ENCODE results near the gene NRN1L.
"Not testable (repeated sequence)": the region's sequence is repeated elsewhere in the genome, so short reads cannot be mapped to it uniquely, and the experiment has no call there.

NRN1L gene

DNA sequence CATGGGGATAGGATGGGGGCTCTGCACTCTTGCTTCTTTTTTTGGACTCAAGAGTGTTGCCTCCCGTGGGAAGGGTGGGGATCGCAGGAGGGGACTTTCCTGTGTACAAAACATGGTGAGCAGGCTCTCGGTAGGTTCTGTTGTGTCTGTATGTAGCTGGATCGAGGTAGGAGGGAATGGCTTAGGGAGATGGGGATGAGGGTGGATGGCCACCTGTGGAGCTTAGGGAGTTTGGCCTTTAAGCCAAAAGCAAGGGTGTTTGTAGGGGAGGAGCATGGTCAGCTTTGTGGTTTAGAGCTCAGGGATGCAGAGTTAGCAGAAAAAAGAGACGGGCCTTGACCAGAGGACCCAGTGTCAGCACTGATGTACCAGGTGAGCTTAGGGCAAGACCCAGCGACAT, 22.8 kb upstream of the NRN1L start:
- no peak for DNase-seq

DNA sequence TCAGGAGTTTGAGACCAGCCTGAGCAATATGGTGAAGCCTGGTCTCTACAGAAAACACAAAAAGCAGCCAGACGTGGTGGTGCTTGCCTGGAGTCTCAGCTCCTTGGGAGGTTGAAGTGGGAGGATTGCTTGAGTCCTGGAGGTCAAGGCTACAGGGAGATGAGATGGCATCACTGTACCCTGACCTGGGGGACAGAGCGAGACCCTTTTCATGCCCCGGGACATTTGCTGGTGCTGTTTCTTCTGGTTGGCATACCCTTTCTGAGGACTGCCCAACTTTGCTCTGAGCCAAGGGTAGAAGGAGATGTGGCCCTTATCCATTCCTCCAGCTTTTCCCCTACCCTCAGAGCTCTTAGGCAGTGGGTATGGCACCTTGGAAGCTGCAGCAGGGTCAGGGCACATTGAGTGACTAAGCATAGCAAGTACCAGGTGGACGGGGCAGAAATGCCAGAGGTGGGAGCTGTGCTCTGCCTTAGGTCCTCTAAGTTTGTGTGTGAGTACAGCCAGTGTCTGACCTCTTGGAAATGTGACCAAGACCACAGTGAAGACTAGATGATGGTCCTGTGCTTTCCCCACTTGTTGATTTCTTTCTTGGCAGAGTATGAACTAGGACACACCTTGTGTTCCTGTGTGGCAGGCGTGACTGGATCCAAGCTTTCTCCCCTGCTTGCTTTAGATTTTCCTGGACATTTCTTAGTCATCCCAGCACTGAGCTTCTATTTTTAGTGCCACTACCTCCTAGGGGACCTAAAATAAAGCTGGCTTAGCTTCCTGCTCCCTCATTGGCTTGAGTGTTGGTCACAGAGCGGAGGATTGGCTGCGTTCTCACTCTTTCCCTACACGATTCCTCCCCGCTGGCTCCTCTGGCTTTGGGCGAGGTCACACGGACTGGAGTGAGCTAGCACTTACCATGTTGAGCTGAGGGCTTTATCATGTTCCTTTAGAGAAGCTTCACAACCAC, 21.8 kb upstream of the NRN1L start:
- DNase-seq = no peak

DNA sequence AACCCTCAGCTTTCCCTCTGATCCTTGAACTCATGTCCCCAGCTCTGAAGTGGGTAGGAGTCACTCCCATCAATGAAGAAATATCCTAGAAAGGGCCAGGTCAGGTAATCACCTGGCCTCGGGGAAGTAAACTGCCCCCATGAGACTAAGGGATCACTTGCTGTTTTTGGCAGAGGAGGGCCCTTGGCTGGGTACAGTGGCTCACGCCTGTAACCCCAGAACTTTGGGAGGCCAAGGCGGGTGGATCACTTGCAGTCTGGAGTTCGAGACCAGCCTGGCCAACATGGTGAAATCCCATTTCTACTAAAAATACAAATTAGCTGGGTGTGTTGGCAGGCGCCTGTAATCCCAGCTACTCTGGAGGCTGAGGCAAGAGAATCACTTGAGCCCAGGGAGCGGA, 20.6 kb upstream of the NRN1L start:
- not testable (repeated sequence) for DNase-seq

DNA sequence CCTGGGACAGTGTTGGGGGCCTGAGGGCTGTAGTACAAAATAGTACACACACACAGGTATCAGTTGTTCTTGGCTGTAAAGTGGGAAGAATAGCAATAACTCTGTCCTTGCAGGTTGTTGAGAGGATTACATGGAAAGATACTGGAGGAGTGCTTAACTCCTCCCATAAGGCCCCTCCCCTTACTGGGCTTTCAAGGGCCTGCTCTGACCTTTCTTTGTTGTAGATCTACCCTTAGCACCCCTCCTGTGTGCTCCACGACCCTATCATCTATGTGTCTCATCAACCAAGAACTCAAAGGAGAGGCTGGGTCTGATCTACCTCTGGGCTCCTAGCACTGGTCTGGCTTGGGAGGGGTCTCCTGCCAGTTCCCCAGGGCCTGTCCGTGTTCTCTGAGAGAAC, 20.1 kb upstream of the NRN1L start:
- DNase-seq = no peak

DNA sequence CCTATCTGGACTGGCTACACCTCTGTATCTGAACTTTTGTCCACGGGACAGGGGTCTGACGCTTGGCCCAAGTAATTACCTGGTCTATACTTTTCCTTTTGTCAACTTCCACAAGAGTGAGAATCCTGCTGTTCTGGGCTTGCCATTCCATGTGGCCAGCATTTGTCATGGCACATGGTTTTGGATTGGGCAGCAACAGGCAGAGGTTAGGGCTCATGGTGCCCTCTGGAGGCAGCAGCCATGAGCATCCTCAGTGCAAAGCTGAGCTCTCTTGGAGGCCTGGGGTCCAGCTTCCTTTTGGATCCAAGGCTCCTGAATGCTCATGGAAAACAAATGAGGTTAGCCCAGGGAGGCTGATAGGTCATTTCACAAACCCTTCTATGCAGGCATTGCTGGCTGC, 19.4 kb upstream of the NRN1L start:
- DNase-seq = peak; percentile 14

DNA sequence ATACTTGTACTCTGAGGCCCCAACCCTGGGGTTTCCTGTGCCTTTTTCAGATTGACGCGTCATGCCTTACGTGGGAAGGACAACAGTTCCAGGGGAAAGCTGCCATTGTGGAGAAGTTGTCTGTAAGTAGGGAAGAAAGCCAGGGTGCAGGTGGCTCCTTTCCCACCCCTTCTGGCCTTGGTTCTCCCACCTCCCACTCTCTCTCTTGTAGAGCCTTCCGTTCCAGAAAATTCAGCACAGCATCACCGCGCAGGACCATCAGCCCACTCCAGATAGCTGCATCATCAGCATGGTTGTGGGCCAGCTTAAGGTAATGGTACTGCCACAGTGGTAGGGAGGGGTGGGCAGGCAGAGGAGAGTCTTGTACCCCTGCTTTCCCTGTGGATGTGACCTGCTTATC, 16.4 kb upstream of the NRN1L start:
- no peak for DNase-seq

DNA sequence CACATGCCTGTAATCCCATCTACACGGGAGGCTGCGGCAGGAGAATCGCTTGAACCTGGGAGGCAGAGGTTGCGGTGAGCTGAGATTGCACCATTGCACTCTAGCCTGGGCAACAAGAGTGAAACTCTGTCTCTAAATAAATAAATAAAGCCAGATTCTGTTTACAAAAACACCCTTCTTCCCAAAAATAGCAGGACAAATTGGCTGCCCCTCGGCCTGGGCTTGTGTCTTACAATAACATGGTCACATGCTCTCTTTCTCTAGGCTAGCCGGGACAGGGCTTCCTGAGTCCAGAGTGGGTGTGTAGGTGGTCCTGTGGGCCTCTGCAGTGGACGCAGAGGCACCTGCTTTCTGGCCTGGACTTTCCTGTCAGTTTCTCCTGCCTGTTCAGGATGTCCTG, 15.0 kb upstream of the NRN1L start:
- no peak for DNase-seq

DNA sequence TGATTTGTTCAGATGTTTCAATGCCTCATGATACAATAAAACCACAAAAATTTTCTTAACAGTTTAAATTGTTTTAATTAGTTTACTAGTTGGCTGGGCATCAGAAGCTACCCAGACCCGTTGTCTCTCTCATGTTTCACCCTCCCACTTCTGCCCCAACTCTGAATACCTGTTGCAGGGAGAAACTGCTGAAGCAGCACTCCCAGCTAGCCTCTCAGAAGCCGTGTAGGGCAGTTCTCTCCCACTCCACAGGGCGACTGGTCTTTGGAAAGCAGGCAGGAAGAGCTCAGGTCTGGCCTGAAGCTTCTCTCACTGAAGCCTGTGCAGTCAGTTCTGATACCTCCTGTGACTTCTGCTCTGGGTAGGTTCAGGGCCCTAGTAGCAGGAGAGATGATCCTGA, 13.4 kb upstream of the NRN1L start:
- DNase-seq = no peak

DNA sequence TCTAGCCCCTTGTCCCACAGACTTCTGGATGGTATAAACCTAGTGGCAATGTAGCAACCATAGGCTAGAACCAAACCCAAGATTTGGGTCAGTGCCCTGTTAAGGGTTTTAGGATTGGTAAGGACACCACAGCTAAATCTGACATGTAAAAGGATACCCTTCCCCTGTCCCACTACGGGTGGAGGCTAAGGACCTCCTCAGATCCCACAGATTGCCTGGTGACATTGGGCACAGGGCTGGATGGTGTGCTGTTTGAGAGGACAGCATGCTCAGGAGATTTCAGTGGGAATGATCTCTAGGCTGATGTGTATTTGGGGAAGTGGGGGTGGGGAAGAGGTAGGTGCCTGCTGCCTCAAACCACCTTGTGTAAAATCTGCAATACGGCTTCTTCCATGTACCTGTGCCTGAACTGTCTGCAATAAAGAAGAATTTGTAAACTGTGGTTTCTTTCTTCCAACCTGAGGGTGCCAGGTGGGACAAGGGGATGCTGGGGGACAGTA, 12.5 kb upstream of the NRN1L start:
- DNase-seq = no peak

DNA sequence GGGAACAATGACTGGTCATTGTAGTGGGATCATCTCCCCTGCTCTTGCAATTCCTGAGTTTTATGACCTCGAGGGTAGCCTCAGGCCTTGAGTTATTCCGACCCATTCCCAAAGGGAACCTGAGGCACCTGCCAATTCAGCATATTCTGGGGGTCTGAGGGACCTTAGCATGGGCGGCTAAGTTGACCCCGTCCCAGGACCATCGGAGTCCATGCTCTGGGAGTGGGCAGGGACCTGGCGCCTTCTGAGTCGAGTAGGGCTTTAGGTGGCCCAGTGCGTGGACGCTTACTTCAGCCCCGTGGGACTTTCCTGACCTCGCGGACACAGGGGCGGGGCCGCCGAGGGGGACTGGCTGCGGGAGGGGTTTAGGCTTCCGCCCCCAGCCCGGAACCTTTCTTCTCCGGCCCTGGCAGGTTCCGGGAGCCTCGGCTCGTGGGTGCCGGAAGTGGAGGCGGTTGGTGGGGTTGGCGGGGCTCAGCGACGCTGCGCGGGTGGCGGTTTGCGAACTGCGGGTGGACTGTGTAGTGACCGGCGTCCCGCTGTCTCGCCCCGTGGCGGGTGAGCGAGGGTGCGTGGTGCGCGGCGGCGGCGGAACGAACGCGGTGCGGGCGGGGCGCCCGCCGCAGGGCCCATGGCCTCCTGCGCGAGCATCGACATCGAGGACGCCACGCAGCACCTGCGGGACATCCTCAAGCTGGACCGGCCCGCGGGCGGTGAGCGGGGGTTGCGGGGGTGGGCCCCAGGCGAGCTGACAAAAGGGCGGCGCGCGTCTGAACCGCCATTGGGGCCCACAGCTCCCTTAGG, 11.9 kb upstream of the NRN1L start, which contains the start of gene EDC4:
Gene EDC4 (plus strand): TSS at position 422 of the 804 bp plus-strand sequence. CDS start 210 bp downstream, at position 632.
- peak; percentile 58 for DNase-seq

DNA sequence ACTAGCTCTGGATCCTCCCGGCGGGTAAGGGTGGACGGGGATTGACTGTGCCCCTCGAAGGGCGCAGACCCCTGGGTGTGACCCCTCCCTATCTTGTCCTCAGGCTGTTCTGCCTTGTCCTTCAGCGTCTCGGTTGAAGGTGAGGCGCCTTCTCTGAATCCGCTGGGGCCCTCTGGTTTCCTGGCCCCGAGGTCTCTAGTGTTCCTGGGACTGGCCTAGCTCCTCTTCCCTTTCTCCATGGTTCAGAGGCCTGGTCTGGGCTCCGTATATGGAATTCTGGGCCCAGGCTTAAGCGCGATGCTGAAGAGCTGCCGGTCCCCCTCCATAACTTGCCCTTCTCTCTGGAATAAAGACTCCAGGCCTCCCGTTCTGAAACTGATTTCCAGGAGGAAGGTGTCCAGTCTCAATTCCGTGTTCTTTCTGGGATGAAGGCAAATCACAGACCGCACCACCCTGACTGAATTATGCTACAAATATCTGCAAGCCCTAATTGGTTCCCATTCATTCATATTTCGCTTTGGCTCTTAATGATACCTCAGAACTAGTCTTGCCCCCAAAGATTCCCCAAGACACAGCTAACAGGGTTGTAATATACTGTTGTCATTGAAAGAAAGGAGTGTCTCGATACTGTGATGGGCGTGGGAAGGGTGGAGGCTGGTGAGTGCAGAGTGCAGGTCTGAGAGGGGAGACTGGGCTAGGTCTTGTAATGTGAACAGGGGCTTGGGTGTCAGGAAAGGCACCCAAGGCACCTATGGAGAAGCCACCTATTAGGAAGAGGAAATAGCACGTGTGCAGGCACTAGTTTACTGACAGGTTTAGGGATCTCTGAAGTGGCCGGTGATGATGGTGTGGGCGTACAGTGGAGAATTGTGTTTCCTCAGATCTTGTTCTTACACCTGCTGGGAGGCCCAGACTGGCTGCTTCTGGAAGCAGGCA, 11.0 kb upstream of the NRN1L start:
- DNase-seq = peak; percentile 33

DNA sequence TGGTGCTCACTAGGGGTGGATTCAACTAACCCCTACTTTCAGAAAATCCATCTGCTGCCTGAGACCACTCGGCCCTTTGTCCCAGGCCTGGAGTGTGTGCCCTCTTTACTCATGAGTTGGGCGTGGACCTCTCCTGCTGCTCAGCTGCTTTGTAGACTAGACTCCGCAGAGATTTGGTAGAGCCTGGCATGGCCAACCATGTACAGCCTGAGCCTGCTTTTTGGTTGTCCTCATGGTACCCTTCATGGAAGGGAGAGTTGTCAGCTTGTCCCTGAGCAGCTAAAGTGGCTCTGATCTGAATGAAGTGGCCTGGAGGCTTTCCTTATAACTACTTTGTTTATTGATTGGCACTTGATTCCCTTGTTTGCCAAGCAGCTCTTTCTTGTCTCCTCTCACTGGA, 10.3 kb upstream of the NRN1L start:
- DNase-seq = no peak

DNA sequence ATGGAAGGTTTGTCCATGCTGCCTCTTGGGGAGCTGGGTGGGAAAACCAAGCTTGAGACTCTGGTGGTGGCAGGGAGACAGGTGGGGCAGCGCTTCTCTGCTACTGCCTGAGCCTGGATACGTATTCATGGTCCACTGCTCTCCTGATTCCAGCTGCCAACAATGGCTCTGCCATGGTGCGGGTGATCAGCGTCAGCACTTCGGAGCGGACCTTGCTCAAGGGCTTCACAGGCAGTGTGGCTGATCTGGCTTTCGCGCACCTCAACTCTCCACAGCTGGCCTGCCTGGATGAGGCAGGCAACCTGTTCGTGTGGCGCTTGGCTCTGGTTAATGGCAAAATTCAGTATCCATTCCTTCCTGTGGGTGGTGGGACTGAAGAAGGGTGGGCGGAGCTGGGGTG, 7.6 kb upstream of the NRN1L start:
- no peak for DNase-seq

DNA sequence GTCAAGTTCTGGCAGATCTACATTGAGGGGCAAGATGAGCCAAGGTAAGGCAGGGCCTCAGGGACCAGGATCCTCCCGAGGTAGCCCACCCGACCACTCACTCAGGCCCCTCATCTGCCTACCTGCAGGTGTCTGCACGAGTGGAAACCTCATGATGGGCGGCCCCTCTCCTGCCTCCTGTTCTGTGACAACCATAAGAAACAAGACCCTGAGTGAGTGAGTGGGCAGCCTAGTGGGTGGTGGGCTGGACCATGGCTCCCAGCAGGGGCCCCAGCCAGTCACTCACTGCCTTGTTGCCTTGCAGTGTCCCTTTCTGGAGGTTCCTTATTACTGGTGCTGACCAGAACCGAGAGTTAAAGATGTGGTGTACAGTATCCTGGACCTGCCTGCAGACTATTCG, 6.5 kb upstream of the NRN1L start:
- DNase-seq = no peak

DNA sequence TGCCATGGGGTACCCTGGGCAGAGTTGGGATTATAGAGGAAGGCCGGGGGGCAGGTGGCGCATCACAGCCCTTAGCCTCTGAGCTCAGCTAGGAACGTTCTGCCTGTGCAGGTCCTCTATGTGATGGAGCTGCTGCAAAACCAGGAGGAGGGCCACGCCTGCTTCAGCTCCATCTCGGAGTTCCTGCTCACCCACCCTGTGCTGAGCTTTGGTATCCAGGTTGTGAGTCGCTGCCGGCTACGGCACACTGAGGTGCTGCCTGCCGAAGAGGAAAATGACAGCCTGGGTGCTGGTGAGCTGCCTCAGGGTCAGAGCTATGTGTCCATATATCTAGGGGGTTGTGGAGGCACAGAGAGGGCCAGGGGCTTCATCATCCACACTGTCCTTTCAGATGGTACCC, 5.8 kb upstream of the NRN1L start:
- DNase-seq = no peak

DNA sequence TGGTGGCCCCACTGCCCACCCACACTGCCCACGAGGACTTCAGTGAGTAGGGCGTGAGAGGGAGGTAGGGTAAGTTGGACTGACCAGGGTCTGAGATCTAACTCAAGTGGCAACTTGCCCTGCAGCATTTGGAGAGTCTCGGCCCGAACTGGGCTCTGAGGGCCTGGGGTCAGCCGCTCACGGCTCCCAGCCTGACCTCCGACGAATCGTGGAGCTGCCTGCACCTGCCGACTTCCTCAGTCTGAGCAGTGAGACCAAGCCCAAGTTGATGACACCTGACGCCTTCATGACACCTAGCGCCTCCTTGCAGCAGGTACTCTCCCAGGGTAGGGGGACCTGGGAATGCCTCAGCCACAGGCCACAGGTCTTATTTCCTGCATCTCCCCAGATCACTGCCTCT, 5.2 kb upstream of the NRN1L start:
- no peak for DNase-seq

DNA sequence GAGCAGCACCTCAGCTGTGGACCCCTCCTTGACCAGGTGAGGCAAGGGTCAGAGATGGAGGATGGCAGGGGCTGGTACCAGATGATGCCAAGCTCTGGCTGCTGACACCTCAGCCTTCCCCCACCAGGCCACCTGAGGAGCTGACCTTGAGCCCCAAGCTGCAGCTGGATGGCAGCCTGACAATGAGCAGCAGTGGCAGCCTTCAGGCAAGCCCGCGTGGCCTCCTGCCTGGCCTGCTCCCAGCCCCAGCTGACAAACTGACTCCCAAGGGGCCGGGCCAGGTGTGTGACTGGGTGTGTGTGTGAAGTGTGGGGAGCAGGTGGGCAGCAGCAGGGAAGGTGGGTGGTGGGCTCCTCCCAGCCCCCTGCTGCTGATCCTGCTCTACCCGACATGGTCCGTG, 4.7 kb upstream of the NRN1L start:
- DNase-seq = no peak

DNA sequence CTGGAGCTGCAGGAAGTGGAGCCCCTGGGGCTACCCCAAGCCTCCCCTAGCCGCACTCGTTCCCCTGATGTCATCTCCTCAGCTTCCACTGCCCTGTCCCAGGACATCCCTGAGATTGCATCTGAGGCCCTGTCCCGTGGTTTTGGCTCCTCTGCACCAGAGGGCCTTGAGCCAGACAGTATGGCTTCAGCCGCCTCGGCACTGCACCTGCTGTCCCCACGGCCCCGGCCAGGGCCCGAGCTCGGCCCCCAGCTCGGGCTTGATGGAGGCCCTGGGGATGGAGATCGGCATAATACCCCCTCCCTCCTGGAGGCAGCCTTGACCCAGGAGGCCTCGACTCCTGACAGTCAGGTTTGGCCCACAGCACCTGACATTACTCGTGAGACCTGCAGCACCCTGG, 4.1 kb upstream of the NRN1L start:
- no peak for DNase-seq

DNA sequence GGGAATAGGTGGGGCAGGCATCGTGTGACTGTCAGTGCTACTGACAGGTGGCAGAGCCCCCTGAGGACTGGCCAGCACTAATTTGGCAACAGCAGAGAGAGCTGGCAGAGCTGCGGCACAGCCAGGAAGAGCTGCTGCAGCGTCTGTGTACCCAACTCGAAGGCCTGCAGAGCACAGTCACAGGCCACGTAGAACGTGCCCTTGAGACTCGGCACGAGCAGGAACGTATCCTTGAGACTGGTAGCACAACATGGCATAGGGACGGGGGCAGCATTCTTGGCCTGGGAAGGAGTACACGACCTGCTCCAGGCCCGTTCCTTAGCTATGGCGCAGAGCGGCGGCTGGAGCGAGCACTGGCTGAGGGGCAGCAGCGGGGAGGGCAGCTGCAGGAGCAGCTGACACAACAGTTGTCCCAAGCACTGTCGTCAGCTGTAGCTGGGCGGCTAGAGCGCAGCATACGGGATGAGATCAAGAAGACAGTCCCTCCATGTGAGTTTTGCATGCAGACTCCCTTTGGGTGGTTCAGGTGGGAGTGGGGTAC, 3.0 kb upstream of the NRN1L start:
- DNase-seq = no peak

DNA sequence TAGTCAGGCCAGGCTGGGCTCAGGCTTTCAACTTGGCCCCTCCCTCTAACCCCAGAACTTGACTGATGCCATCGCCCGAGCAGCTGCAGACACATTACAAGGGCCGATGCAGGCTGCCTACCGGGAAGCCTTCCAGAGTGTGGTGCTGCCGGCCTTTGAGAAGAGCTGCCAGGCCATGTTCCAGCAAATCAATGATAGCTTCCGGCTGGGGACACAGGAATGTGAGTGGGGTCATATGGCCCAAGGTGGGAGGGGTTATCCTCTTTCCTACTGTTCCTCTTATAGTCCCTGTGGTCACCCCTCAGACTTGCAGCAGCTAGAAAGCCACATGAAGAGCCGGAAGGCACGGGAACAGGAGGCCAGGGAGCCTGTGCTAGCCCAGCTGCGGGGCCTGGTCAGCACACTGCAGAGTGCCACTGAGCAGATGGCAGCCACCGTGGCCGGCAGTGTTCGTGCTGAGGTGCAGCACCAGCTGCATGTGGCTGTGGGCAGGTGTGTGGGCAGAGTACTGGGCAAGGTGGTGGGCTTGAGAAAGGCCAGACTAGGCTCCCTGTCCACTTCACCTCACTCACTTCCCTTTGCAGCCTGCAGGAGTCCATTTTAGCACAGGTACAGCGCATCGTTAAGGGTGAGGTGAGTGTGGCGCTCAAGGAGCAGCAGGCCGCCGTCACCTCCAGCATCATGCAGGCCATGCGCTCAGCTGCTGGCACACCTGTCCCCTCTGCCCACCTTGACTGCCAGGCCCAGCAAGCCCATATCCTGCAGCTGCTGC, 2.1 kb upstream of the NRN1L start:
- no peak for DNase-seq

DNA sequence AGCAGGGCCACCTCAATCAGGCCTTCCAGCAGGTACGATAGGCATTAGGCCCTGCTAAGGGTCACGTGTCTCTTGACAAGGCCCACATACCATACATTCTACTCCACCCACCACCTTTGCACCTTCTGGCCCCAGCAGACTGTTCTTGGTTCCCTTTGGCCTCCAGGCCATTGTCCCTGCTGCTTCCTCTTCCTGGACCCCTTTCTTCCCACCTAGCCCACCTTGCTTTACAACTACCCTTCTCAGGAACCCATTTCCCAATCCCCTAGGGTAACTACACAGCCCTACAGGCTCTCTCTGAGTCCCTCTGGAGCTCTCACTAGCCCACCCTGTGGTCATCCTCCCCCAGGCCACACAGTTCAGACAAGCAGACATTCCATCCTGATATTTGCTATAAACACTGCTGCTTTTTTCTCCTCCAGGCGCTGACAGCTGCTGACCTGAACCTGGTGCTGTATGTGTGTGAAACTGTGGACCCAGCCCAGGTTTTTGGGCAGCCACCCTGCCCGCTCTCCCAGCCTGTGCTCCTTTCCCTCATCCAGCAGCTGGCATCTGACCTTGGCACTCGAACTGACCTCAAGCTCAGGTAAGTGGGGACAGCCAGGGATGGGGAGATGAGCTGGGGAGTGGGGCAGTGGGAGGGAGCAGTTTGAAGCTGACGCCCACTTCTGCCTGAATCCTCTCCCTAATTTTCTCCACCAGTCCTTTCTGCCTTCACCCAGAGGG, 1.4 kb upstream of the NRN1L start:
- no peak for DNase-seq
